Right ventricle myocardium inferior (tissue), 1 donor: ENCODE results near the gene ZDHHC11B. TPM values are rescaled to one million over a fixed set of nuclear protein-coding genes. Genes with fewer than 3 reads are reported as not detected.
A peak's percentile ranks its signal among the peaks of the same experiment; 100 is the strongest.

Experiments used
- ATAC-seq: fragments of 200-7000 bp; cut with Tn5 transposase; one replicate; pipeline ENCODE4 v1.9.1; 2020; ENCODE audit warnings: mild to moderate bottlenecking, moderate library complexity
- DNase-seq: peaks from one replicate; pipeline ENCODE4 v3.0.0; 2021; ENCODE audit errors: missing footprints
- intact Hi-C: fragments of 100-400 bp; cut with DNase I; formaldehyde crosslinking; loops from one replicate; pipeline ENCODE4 v1.11.0; 2022
- total RNA-seq: library from RNA; stranded (reverse); fragmentation: NEBNext Ultra II Directional; extraction: Animal tissue kit (Norgen Biotek cat#: 25700); gene quantifications from one replicate; pipeline ENCODE4 v1.2.1, GENCODE V29; 2021
- donor health status: DM: no; HTN: yes; CAD: no; lungs with severe emphysema.

The ZDHHC11B gene
- total RNA-seq, 1 donor from 2014 or later: 14.7 TPM

DNA sequence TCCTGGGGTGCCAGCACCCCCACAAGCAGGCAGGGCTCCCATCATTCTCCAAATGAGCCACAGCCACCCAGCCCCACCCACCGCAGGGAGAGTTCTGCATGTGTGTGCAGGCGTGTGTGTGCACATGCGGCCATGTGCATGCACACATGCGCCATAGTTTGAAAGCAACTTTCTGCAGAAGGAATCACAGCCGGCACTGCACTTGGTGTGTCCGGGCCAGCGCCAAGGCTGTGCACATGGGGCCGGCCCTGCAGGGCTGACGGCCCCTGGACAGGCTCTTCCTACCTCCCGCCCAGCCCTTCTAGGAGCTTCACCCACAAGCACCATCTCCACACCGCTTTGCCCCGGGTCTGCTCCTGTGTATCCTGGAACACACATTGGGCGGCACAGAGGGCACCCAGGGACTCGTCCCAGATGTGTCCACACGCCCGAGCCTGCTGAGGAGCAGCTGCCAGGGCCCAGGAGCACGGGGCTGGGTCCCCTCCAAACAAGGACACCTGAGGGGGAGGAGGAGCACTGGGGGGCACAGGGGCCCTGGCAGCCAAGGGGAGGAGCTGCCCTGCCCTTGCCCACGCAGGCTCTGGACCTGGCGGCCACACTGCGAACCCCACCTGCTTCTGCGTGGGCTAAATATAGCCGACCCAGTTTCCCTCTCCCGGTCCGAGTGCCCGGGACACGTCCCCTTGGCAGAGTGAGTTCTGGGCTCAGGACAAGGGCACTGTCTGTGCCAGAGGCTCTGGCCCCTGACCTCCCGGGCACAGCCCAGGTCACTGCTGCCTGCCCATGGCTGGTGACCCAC is 110.5 kb downstream of the ZDHHC11B start:
- intact Hi-C loops: loop anchor here (2.0 to 5.0 kb wide), 2 partner anchors 19 to 83 kb away; partner anchors contain the start of gene TPPP
- peak; percentile 81 for DNase-seq
- peak; percentile 68 for ATAC-seq

DNA sequence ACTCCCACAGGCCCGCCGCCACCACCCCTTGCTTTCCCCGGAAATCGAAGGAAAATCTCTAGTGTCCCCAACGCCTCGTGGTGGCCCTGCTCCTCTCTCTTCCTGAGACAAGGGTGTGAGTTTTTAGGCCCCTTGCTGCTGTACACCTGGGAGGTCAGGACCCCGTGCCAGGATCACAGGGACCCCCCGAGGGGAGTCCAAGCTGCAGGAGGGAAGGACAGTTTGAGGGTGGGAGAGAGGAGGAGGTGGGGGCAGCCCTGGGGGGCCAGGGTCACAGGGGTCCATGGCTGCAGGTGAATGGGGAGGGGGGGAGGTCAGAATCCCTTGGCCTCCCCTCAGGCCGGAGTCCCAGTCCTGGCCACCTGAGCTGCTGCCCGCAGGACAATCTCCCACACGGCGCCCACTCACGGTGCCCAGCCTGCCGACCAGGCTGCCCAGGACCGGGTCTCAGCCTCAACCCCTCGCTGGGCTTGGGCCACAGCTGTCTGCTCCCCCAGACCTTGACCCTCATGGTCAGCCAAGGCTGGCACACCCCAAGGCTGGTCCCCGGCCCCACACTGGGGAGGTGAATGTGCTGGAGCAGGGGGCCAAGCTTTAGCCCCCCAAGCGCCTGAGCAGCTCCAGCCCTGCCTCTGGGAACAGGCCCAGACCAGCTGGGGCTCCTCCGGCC is 111.2 kb downstream of the ZDHHC11B start:
- DNase-seq: peak; percentile 51
- ATAC-seq: no peak
- intact Hi-C loops: loop anchor here (5.0 kb wide), 1 partner anchor 84 kb away; no protein-coding TSS in a partner anchor

DNA sequence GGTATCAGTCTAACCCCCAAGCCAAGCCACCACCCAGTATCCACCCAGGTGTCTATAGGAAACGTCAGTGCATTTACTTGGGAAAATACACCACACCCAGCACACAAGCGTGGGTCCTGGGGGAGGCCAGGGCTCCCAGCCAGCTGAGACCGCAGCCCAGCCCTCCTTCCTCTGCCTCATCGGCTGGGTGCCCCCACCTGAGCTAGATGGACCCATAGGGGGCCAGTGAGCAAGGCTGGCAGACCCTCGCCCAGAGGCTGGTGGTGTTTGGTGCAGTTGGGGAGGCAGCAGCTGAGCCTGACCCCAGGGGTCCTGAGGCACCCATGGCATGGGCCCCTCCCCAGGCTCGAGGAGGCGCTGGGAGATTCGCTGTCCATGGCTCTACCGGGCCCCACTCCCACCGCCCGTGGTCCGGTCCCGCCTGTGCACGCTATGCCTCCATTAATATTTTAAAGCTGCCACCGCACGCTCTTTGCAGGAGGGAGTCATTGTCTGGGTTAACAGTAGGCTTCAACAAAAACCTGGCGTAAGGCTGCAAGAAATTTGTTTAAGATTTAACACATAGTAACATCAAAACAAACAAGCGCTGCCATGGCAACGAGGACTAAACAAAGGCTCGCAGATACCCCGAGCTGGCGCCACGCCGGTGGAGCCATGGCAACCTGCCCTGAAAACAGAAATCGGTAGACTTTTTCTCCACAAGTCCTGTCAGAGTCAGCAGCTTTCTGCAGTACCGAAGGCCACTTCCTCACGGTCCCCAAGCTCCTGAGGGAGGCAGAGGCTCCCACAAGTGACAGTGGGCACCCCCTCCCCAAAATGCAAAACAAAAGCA is 112.0 kb downstream of the ZDHHC11B start:
- intact Hi-C loops: loop anchor here (5.0 kb wide), 1 partner anchor 85 kb away; no protein-coding TSS in a partner anchor
- ATAC-seq (peak; percentile 26), DNase-seq (peak; percentile 91)

DNA sequence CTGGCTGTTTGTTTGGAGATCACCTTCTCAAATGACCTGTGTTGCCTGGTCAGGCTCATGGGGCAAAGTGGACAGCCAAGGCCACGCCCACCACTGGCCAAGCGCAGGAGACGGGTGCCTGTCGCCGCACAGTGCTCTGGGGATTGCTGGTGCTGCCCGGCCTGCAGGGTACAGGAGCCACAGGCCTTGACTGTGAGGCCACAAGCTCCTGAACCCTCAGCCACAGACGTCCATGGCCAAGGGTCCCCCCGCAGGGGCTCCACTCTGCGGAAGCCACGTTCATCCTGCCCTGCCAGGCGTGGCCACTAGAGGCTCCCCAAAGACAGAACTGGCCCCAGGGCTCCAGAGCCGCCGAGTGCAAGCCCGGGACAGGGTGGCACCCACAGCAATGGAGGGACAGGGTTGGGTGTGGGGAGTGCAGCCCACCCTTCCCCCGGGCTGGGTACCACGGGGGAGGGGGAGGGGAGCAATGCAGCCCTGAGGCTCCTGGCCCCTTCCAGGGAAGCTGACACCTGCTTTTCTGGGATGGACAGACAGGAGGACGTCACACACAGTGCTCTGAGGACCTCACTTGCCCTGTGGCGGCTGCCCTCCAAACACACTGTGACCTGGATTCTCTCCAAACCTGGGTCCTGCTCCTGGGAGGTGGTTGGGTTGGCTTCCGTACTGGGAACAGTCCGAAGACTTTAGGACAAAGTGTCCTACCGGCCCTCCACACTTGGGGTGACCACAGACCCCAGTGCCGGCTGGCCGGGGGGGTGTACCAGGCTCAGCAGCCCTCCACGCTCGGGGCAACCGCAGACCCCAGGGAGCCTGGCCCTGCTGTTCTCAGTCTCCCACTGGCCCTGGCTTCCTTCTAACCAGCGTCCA is 112.8 kb downstream of the ZDHHC11B start:
- intact Hi-C loops: loop anchor here (2.0 to 5.0 kb wide), 2 partner anchors 86 to 233 kb away; no protein-coding TSS in a partner anchor
- ATAC-seq (peak; percentile 64), DNase-seq (peak; percentile 76)

DNA sequence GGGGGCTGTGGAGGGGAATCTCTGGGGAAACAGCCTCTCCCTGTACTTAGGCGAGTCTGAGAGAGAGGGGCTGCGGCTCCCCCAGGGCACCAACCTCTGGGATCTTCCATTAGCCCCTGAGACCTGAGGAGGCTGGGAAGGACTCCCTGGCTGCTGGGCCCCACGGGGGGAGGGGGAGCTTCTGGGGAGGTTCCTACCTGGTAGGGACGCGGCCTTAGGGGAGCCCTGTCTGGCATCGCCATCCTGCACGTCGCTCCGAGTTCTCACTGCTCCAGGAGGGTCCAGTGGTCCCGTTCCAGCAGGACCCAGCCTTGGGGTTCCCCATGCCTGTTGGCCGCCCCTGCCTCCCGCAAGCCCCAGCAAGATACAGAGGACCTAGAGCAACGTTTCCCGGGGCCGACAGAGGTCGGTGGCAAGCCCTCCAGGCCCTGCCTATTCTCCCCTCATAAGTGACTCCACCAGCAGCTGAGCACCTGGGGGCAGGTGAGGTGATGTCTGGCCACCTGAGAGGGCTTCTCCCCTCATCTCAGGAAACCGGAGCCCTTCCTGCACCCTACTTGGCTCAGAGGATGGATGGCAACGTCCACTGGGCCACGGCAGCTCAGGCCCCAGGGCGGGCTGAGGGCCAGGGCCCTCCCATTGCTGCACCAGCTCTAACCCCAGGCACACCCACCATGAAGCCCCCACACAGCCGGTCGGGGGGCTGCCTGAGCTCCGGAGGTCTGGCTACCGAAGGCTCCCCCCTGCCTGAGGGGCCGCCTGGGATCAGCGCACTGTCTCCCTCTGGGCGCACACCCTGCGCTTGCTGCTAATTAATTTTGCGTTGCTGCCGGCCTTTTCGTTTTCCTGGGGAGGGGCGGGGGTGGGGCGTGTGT is 113.9 kb downstream of the ZDHHC11B start:
- intact Hi-C loops: loop anchor here (2.0 to 5.0 kb wide), 2 partner anchors 87 to 234 kb away; no protein-coding TSS in a partner anchor
- peak; percentile 52 for DNase-seq

DNA sequence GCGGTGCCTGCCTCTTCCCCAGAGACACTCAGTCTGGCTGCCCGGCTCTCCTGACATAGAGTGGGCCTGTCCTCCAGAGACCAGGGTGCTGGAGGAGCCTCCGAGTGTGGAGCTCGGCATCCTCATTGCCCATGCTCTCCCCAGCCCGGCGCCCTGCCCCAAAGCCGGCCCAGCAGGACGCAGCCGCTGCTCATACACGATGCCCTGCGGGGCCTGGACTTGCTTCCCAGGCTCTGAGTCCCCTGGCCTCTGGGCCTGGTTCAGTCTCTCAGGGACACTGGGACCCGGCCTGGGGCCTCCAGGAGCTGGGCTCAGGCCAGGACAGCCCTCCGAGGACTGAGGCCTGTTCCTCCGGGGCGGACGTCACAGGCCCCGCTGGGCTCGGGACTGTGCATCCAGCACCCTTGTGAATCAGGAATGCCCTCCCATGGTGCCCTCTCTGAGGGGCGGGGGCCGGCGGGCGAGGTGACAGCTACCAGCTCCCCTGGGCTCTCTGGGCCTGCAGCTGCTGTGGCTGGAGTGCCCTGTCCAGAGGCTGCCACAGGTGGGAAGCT is 114.6 kb downstream of the ZDHHC11B start:
- DNase-seq: peak; percentile 66
- intact Hi-C loops: loop anchor here (2.0 to 5.0 kb wide), 2 partner anchors 87 to 235 kb away; no protein-coding TSS in a partner anchor
- ATAC-seq: no peak

More for the DNA sequence above, 113.9 kb downstream of the ZDHHC11B start:
- no peak for ATAC-seq

DNA sequence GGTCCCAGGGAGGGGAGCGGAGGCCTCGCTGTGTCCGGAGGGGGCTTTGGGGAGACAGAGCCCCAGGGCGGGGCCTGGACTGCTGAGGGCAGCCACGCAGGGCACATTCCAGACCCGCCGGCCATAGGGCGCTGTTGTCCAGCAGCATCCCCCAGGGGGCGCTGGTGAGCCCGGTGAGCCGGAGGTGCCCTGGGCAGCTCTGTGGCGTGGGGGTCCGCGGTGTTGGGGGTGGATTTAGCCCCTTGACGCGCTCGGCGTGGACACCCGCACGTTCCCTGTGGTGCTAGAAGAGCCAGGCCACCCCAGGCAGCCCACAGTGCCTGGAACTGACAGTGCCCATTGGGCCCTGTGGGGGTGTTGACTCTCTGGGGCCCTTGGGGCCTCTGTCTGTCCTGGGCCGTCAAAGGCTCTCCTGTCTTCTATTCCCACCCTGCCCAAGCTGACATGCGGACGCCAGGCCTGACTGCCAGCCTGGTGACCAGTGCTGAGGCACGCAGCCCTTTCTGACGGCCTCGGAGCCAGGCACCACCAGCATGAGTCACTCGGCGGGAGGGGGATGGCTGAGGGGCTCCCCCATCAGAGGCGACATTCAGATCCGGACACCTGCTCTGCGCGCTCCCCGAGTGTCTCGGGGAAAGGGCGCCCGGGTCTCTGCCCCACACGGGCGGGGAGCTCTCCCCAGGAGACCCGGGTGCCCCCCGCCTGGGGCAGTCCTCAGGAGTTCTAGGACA is 115.3 kb downstream of the ZDHHC11B start:
- peak; percentile 57 for DNase-seq
- no peak for ATAC-seq
- intact Hi-C loops: no loop called here

DNA sequence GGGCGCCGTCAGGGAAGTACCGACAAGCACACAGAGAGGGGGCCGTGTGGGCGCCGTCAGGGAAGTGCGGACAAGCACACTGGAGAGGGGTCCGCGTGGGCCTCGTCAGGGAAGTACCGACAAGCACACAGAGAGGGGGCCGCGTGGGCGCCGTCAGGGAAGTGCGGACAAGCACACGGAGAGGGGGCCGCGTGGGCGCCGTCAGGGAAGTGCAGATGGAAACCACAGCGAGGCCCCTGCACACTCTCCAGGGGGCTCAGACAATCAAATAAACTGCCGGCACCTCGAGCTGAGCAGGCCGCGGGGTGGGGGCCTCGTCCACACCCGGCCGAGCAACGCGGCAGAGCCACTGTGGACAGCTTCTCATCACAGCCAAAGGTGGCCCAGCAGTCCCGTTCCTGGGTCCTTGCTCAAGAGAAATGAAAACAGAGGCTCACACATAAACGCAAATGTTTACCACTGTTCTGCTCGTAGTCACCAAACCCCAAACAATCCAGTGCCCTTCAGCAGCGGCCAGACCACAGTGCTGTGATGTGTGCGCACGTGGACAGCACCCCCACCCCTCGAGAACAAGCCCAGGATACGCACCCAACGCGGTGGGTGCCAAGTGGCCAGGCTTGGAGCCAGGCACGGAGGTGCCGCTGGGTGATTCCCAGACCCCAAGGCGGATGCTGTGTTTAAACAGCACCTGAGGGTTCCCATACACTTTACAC is 116.1 kb downstream of the ZDHHC11B start:
- intact Hi-C loops: no loop called here
- DNase-seq (peak; percentile 45), ATAC-seq (no peak)

DNA sequence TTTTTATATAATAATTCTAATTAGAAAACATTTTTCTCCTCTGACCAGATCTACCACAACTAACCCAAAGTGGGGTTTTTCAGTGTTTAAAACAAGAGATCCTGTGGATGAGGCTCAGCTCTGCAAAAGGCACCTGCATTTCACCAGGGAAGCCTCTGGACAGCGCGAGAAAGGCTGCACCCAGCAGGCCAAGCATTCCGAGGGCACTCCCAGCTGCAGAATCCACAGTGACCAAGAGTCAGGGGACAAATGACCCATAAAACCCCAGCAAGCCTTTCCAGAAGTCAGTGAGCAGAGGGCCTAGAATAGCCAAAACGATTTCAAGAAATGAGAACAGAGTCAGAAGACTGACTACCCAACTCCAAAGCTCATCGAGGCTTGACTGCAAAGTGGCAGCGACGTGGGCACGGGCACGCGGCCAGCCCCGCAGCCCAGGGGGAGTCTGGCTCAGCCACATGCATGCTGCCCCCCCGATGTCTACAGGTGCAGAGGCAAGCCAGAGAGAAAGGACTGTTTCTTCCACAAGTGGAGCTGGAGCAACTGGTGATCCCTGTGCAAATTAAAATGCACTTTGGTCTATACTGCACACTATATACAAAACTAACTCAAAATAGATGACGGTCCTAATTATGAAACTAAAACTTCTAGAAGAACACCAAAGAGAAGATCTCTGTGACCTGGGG is 117.6 kb downstream of the ZDHHC11B start:
- DNase-seq: peak; percentile 43
- intact Hi-C loops: no loop called here
- ATAC-seq: no peak

DNA sequence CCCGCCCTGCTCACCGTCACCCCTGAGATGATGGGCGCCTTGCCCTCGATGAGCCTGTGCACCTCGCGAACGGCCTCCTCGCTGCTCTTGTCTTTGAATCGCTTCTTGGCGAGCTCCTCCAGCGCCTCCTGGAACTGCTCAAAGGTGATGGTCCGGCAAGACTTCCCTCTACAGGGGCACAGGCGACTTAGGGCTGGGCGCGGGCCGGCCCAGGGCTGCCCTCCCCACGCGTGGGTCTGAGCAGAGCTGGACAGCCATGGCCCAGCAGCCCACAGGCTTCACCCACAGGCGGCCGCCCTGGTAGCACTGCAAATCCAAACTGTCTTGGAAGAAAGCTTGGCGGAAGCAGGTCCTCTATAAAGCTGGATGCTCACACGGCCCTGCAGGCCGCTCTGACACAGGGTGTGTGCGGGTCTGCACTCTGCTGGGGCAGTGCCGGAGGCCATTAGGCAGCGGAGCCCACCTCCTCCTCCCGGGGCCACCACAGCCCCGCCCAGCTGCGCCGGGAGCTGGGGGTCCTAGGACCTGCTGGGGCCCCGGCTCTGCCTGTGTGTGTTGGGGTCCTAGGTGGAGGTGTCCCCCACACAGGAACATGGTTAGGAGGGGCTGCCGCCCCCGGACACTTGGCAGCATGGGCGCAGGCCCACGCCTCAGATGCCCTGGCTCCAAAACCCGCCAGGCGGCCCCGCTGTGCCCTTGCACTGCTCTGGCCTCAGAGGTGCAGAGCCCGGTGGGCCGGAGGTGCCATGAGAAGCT is 118.4 kb downstream of the ZDHHC11B start:
- ATAC-seq (no peak), DNase-seq (peak; percentile 67)
- intact Hi-C loops: no loop called here

DNA sequence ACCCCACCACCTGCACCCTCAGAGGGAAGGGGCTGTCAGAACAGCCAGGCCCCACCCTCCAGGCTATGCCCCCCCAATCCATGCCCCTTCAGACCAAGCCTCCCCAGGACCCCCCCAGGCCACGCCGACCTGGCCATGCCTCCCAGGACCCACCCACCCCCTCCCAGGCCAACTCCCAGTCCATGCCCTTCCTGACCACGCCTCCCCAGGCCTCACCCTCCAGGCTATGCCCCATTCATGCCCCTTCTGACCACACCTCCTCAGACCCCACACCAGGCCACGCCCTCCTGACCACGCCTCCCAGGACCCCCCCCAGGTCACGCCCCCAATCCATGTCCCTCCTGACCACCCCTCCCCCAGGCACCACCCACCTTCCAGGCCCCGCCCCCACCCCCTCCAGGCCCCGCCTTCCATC is 119.0 kb downstream of the ZDHHC11B start:
- peak; percentile 25 for DNase-seq
- ATAC-seq: no peak
- intact Hi-C loops: no loop called here

DNA sequence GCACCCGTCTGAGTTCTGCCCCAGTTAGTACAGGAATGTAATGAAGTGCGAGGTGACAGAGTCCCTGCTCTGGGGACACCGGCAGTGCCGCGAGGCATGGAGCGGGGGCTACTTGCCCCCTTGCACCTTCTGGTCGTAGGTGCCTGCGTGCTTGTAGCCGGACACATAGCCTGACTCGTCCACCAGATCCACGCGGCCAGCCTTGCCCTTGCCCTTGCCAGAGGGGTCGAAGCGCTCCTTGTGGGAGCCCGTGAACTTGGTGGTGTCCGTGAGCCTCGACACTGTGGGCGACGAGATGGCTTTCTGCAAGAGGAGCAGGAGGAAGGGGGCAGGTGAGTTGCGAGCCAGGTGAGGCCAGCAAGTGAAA is 119.6 kb downstream of the ZDHHC11B start:
- DNase-seq (peak; percentile 67), ATAC-seq (no peak)
- intact Hi-C loops: no loop called here

DNA sequence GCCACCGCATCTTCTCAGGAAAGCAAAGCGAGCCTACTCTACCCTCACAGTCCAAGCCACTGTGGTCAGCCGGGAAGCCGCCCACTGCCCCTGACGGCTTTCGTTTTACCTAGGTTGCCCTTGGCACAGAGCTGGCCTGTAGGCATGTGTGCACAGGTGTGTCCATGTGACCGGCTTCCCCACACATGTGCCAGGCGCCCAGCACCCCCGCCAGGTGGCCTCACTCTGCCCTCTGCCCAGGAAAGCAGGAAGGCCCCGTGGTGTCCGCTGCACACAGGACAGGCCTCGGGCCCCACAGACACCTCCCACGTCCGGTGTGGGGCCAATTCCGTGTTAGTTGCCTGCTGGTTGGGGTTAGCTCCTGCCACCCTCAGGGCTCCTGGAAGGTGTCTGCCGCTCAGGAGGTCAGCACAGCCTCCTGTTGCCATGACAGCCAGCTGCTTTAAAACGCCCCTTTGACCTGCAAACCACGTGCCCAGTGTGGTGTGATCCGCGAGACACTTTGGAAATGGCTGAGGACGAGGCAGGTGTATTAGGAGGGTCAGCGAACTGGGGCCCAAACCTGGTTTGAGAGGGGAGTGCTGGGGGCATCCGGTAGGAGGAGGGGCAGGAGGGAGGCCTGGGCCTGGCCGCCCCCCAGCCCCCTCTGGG is 120.1 kb downstream of the ZDHHC11B start:
- DNase-seq: peak; percentile 53
- intact Hi-C loops: no loop called here

More for the DNA sequence above, 120.1 kb downstream of the ZDHHC11B start:
- no peak for ATAC-seq
